Heart right ventricle (tissue), 16 donors: ENCODE data around the gene NAALADL2. TPM values are rescaled to one million over a fixed set of nuclear protein-coding genes. Genes with fewer than 3 reads are reported as not detected.
"Not testable (repeated sequence)": the region's sequence is repeated elsewhere in the genome, so short reads cannot be mapped to it uniquely, and the experiment has no call there.

Experiments
- ATAC-seq, 8 donors: fragments of 200-7000 bp; cut with Tn5 transposase; one replicate each; pipeline ENCODE4 v1.9.1; 2020; ENCODE audit warnings: mild to moderate bottlenecking in 8 of 8, moderate library complexity in 8 of 8, moderate number of reproducible peaks in 1 of 8
- DNase-seq, 2 donors: peaks; one replicate each; pipeline ENCODE4 v3.0.0-alpha.2; 2020
- H3K27ac ChIP-seq, 10 donors: fragments of 200-600 bp; sonication (generic) in 2 of 10; one replicate each; pipeline versions ENCODE4 v1.5.0 to v1.8.0; 2020 to 2022; ENCODE audit warnings: mild to moderate bottlenecking in 3 of 10
- H3K27me3 ChIP-seq, 7 donors: fragments of 200-600 bp; one replicate each; pipeline ENCODE4 v1.8.0; 2021 to 2022; ENCODE audit warnings: mild to moderate bottlenecking in 2 of 7
- H3K36me3 ChIP-seq, 9 donors: fragments of 200-600 bp; sonication (generic) in 1 of 9; one replicate each; pipeline versions ENCODE4 v1.5.0 to v1.8.0; 2020 to 2022; ENCODE audit warnings: mild to moderate bottlenecking in 2 of 9
- H3K4me1 ChIP-seq, 9 donors: fragments of 200-600 bp; sonication (generic) in 1 of 9; one replicate each; pipeline versions ENCODE4 v1.5.0 to v1.8.0; 2020 to 2022; ENCODE audit warnings: mild to moderate bottlenecking in 4 of 9
- H3K4me3 ChIP-seq, 10 donors: fragments of 200-600 bp; sonication (generic) in 2 of 10; one replicate each; pipeline versions ENCODE4 v1.5.0 to v1.8.0; 2020 to 2022; ENCODE audit warnings: mild to moderate bottlenecking in 7 of 10, moderate library complexity in 2 of 10
- H3K9me3 ChIP-seq, 11 donors: fragments of 200-600 bp in 10 of 11; sonication (generic) in 2 of 11; one replicate each; pipeline versions ENCODE4 v1.5.0 to v1.8.0; 2013 to 2022; ENCODE audit warnings: mild to moderate bottlenecking in 2 of 11, control low read depth in 1 of 11, moderate library complexity in 1 of 11
- CTCF ChIP-seq, 9 donors: fragments of 200-600 bp; sonication (generic) in 2 of 9; IDR thresholded peaks; one replicate each; pipeline versions ENCODE4 v1.5.0 to v1.8.0; 2021 to 2022; ENCODE audit warnings: antibody characterized with exemption in 9 of 9, mild to moderate bottlenecking in 5 of 9, moderate library complexity in 1 of 9
- WGBS, 2 donors: extraction: QIAGEN DNeasy Blood & Tissue Kit; methylation state at CpG; one replicate each; pipeline ENCODE4 v1.1.7; 2013; ENCODE audit warnings: inconsistent platforms in 1 of 2; 5-methylcytosine and 5-hydroxymethylcytosine counted together
- intact Hi-C, 10 donors: fragments of 100-400 bp; cut with DNase I; formaldehyde crosslinking; loops; one replicate each; pipeline versions ENCODE4 v1.11.1 to v1.14.2; 2022
- polyA plus RNA-seq, 2 donors: library from polyadenylated mRNA; stranded (reverse); fragments of 200-250 nt; gene quantifications; one replicate each; pipeline ENCODE4 v1.2.3, GENCODE V29; 2013
- total RNA-seq, 10 donors: library from RNA; stranded (reverse); fragmentation: NEBNext Ultra II Directional in 3 of 10; extraction: Animal tissue kit (Norgen Biotek cat#: 25700) in 3 of 10; gene quantifications; one replicate each; pipeline versions ENCODE4 v1.2.1 to v1.2.4, GENCODE V29; 2021 to 2023
- donor health status: Arrhythmogenic right ventricular cardiomyopathy.
- donor health status: ischemic (EF 13 %, LVEDD 7.1; RV severe dilation, severe dysfunction).
- donor health status: healthy with polysubstance abuse.
- donor health status: DM: no; HTN: yes; CAD: no.
- donor health status: DM: no; HTN: no; CAD: no.
- donor health status: ischemic (EF 25% LVEDD 6.9; RV normal size, moderate dysfunction).
- donor health status: ischemic (EF 25% LVEDD 5.7; RV mildly dilated, moderate dysfunction).
- donor health status: healthy.
- donor health status: DM: yes; HTN: yes; CAD: no.
- donor health status: Ischemic cardiomyopathy.
- donor health status: ischemic (EF 35%, LVEDD 5.7; RV mildly dilated, moderate dysfunction).
- donor health status: nonischemic (EF 11% LVEDD 7.7; RV severe dilation, severe dysfunction).
- donor health status: DM: yes; HTN: yes; CAD: no.
- donor health status: PGD.
- donor health status: ischemic (EF 29% LVEDD 5.4; RV normal size, mild dysfunction).
- donor health status: nonischemic (EF 23%, LVEDD 6.1; RV moderate dilation, normal function).

The NAALADL2 gene
- total and polyA plus RNA-seq, 12 donors, result 0.36 to 11.9 (median 5.2) TPM

- intact Hi-C loops, result no loop called here
- no peak overlapping the region for H3K4me3 ChIP-seq
Measured at GRCh38 chr3:175082631-175083030, 223.5 kb downstream of the NAALADL2 start.

GRCh38 chr3:175087128-175087527 is 228.0 kb downstream of the NAALADL2 start:
- 90 to 93% methylated on average over 19 of the region's 19 CpGs for WGBS, 2 donors
- H3K4me1 ChIP-seq, H3K27me3 ChIP-seq, intact Hi-C loops, ATAC-seq, H3K36me3 ChIP-seq, H3K9me3 ChIP-seq, H3K4me3 ChIP-seq, H3K27ac ChIP-seq, DNase-seq: not testable (repeated sequence)

More at GRCh38 chr3:175082631-175083030, 223.5 kb downstream of the NAALADL2 start:
- Histone ChIP-seq H3K36me3 (no peaks in the 10 kb centered on the region), H3K27ac (no peak overlapping the region), H3K9me3 (no peaks in the 10 kb centered on the region), H3K4me1 (no peaks in the 10 kb centered on the region), H3K27me3 (no peaks in the 10 kb centered on the region)
- ATAC-seq (no peak), DNase-seq (no peak)
- no peak for TF ChIP-seq CTCF (IDR thresholded peaks at IDR 0.05)

DNA sequence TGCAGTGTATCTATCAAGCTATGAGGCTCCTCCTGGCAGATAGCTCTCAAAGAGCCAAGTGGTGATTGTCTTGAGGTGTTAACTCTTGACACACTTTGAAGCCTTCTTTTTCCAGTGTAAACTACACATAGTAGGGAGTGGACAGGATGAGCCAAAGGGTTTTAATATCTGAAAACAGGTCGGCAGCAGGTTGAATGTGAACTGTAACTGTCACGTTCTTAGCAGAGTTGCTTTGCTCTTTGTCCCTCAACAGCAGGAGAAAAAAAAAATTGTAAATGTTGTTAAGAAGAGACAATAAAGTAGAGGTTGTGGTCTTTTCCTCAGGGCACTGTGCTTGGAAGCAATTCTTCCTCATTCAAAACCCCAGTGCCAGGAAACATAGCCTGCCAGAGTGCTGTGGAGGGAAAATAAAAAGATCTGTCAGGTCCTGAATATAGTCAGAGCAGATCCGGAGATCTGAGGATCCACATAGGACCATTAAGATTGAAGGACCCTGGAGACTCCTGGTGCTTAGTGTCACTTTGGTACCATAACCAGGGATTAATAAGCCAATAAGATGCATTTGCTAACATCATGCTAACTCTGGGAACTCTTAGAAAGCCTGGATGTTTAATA is 229.7 kb downstream of the NAALADL2 start:
- TF ChIP-seq CTCF (IDR thresholded peaks at IDR 0.05), result no peak
- no peak for ATAC-seq
- H3K4me3 ChIP-seq, result no peak overlapping the region
- H3K27ac ChIP-seq, result no peak overlapping the region
- intact Hi-C loops, result no loop called here
- no peaks in the 10 kb centered on the region for H3K27me3 ChIP-seq
- no peaks in the 10 kb centered on the region for H3K36me3 ChIP-seq
- no peaks in the 10 kb centered on the region for H3K4me1 ChIP-seq
- H3K9me3 ChIP-seq, result no peaks in the 10 kb centered on the region
- 74 to 77% methylated on average over 3 of the region's 3 CpGs for WGBS, 2 donors
- DNase-seq, result no peak

DNA sequence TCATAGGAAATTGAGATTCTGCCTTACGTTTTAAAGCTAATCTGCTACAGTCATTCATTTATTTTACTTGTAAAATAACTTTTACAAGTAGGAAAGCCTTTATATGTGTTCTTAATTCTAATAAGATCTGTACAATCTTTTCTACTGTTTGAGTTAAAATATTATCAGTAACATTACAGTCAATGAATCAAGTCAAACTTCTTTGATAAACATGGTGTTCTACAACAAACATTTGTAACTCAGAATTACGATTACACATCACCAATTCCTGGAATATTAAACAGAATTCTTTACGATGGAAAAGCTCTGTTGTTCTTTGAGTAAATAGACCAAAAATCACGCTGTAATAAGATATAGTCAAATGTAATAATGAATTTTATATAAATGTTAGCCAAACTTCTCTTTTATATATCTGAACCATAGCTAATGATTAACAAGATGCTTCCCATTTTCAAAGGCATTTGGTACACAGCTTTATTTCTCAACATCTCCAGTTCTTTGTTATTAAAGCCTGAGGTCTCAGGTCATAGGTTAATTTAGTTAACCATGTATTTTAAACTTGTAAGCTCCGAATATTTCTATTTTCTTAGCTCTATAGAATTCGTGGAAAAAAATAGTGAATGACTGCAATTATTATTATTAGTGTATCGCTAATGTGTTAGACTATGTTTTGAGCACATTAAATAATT is 232.4 kb downstream of the NAALADL2 start:
- H3K9me3 ChIP-seq, result no peaks in the 10 kb centered on the region
- no peak for DNase-seq
- no peaks in the 10 kb centered on the region for H3K4me1 ChIP-seq
- no peak overlapping the region for H3K27ac ChIP-seq
- H3K4me3 ChIP-seq, result no peak overlapping the region
- no peaks in the 10 kb centered on the region for H3K27me3 ChIP-seq
- WGBS, 2 donors, result 80 to 87% methylated on average over 7 of the region's 7 CpGs
- intact Hi-C loops, result loop anchor here in 1 of 10 donors (10.0 kb wide), 1 partner anchor 63 kb away; no protein-coding TSS in a partner anchor
- no peaks in the 10 kb centered on the region for H3K36me3 ChIP-seq
- no peak for TF ChIP-seq CTCF (IDR thresholded peaks at IDR 0.05)
- ATAC-seq, result no peak

DNA sequence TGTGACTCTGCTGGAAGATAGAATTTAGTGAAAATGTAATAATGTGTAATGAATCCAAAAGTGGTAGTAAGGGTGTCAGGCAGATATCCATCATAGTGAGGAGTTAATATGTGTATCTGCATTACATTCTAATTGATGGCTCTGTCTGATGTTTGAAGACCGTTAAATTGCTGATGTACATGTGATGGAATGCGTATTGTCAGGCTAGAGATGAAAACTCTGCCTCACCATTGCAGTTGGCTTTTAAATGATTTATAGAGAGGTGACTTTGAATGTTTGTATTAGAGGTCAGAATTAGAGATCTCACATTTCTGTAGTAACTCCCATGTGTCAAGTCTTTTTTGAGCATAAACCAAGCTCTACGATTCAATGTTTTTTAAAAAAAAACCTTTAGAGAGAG is 234.6 kb downstream of the NAALADL2 start:
- H3K9me3 ChIP-seq, result no peaks in the 10 kb centered on the region
- no peak for TF ChIP-seq CTCF (IDR thresholded peaks at IDR 0.05)
- no peaks in the 10 kb centered on the region for H3K27me3 ChIP-seq
- no peaks in the 10 kb centered on the region for H3K36me3 ChIP-seq
- intact Hi-C loops, result loop anchor here in 1 of 10 donors (10.0 kb wide), 1 partner anchor 61 kb away; no protein-coding TSS in a partner anchor
- ATAC-seq (no peak), DNase-seq (no peak)
- no peak overlapping the region for H3K4me3 ChIP-seq
- H3K4me1 ChIP-seq, result no peaks in the 10 kb centered on the region
- no peak overlapping the region for H3K27ac ChIP-seq
- 73 to 76% methylated on average over 3 of the region's 3 CpGs for WGBS, 2 donors
